22Rv1 (cell line): ENCODE data around the gene CEP128.

Experiments used
- ZFX ChIP-seq: fragments of 450-650 bp; IDR thresholded peaks from 2 replicates; pipeline ENCODE4 v1.6.1; 2017; ENCODE audit warnings: antibody characterized with exemption, borderline replicate concordance
- TF ChIP-seq, protein P1 (sequence below): fragments of 450-650 bp; IDR thresholded peaks from 2 replicates; pipeline ENCODE4 v1.5.1; 2017; ENCODE audit warnings: mild to moderate bottlenecking

DNA sequence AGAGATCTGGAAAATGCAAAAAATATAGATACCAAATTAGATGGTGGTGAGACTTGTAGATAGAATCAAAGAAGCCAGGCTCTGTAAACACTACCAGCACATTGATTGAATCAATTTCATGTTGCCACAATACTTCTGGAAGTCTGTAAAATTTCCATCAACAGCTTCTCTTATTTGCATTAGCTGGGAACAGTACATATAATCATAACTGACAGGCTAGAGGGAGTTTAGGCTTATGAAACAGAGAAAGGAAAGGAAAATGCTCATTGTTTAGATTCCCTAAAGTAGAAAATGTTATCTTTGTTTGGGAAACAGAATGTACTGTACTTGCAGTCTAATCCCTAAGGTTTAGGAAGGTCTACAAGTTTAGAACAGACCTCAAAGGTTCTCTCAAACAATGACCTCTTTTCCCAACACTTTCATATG, 335.2 kb downstream of the CEP128 start:
- TF ChIP-seq, protein P1, sequence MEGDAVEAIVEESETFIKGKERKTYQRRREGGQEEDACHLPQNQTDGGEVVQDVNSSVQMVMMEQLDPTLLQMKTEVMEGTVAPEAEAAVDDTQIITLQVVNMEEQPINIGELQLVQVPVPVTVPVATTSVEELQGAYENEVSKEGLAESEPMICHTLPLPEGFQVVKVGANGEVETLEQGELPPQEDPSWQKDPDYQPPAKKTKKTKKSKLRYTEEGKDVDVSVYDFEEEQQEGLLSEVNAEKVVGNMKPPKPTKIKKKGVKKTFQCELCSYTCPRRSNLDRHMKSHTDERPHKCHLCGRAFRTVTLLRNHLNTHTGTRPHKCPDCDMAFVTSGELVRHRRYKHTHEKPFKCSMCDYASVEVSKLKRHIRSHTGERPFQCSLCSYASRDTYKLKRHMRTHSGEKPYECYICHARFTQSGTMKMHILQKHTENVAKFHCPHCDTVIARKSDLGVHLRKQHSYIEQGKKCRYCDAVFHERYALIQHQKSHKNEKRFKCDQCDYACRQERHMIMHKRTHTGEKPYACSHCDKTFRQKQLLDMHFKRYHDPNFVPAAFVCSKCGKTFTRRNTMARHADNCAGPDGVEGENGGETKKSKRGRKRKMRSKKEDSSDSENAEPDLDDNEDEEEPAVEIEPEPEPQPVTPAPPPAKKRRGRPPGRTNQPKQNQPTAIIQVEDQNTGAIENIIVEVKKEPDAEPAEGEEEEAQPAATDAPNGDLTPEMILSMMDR: no peak
- no peak for TF ChIP-seq ZFX
